ENCODE results near the gene TUBA4A. TPM values are rescaled to one million over a fixed set of nuclear protein-coding genes. Genes with fewer than 3 reads are reported as not detected.

The TUBA4A gene
- total RNA-seq, 1 experiment from 2014 or later: 7.7 TPM

GRCh38 chr2:219252570-219252899 lies 1.2 kb downstream of the TUBA4A start:
- peaks cover 6% of the 10 kb centered on the region for H3K36me3 ChIP-seq
- peaks cover 6% of the 10 kb centered on the region; the same call in 1 of the 2 replicates for H3K27me3 ChIP-seq
- H3K4me3 ChIP-seq: no peak overlapping the region; the same call in 1 of the 2 replicates
- no peaks in the 10 kb centered on the region for H3K9me3 ChIP-seq
- no peak for DNase-seq

GRCh38 chr2:219252084-219252483 lies 1.6 kb downstream of the TUBA4A start:
- peaks cover 6% of the 10 kb centered on the region; the same call in 1 of the 2 replicates for H3K27me3 ChIP-seq
- H3K9me3 ChIP-seq: no peaks in the 10 kb centered on the region
- no peak overlapping the region for H3K4me3 ChIP-seq
- peaks cover 11% of the 10 kb centered on the region for H3K36me3 ChIP-seq
- no peak for DNase-seq

GRCh38 chr2:219251656-219252055 lies 2.1 kb downstream of the TUBA4A start:
- H3K36me3 ChIP-seq: peaks cover 15% of the 10 kb centered on the region

GRCh38 chr2:219250049-219250781 lies 3.5 kb downstream of the TUBA4A start:
- no peak for DNase-seq
- H3K4me3 ChIP-seq: no peak overlapping the region

More at GRCh38 chr2:219251656-219252055, 2.1 kb downstream of the TUBA4A start:
- H3K27me3 ChIP-seq: peaks cover 6% of the 10 kb centered on the region; the same call in 1 of the 2 replicates
- no peak overlapping the region for H3K4me3 ChIP-seq
- no peaks in the 10 kb centered on the region for H3K9me3 ChIP-seq
- peak; percentile 50 for DNase-seq

GRCh38 chr2:219249203-219249980 lies 4.3 kb downstream of the TUBA4A start:
- DNase-seq: peak; percentile 95
- Histone ChIP-seq H3K4me3 (no peak overlapping the region), H3K27me3 (peaks cover 5% of the 10 kb centered on the region; the same call in 1 of the 2 replicates), H3K9me3 (no peaks in the 10 kb centered on the region), H3K36me3 (peaks cover 18% of the 10 kb centered on the region)

More at GRCh38 chr2:219250049-219250781, 3.5 kb downstream of the TUBA4A start:
- peaks cover 18% of the 10 kb centered on the region for H3K36me3 ChIP-seq
- H3K27me3 ChIP-seq: peaks cover 6% of the 10 kb centered on the region; the same call in 1 of the 2 replicates
- H3K9me3 ChIP-seq: no peaks in the 10 kb centered on the region

GRCh38 chr2:219248845-219249202 lies 4.9 kb downstream of the TUBA4A start:
- Histone ChIP-seq H3K9me3 (no peaks in the 10 kb centered on the region), H3K4me3 (no peak overlapping the region), H3K36me3 (peaks cover 18% of the 10 kb centered on the region), H3K27me3 (no peaks in the 10 kb centered on the region; the same call in 1 of the 2 replicates)
- DNase-seq: no peak

- H3K36me3 ChIP-seq: peaks cover 18% of the 10 kb centered on the region
- no peaks in the 10 kb centered on the region for H3K9me3 ChIP-seq
- H3K27me3 ChIP-seq: no peaks in the 10 kb centered on the region
- no peak for DNase-seq
- no peak overlapping the region for H3K4me3 ChIP-seq
Measured at GRCh38 chr2:219247678-219248642, 5.8 kb downstream of the TUBA4A start.

- Histone ChIP-seq H3K4me3 (no peak overlapping the region), H3K9me3 (no peaks in the 10 kb centered on the region), H3K27me3 (no peaks in the 10 kb centered on the region), H3K36me3 (peaks cover 18% of the 10 kb centered on the region)
- DNase-seq: no peak
Measured at GRCh38 chr2:219246559-219246958, 7.2 kb downstream of the TUBA4A start.

GRCh38 chr2:219245899-219246230 lies 7.9 kb downstream of the TUBA4A start:
- Histone ChIP-seq H3K9me3 (no peaks in the 10 kb centered on the region), H3K27me3 (no peaks in the 10 kb centered on the region), H3K36me3 (peaks cover 18% of the 10 kb centered on the region), H3K4me3 (peak overlapping the region; percentile 90)
- DNase-seq: no peak

- no peaks in the 10 kb centered on the region for H3K27me3 ChIP-seq
- peak within 1 kb of the TSS; percentile 90 for H3K4me3 ChIP-seq
- H3K9me3 ChIP-seq: no peaks in the 10 kb centered on the region
- DNase-seq: peak; percentile 93
- H3K36me3 ChIP-seq: peaks cover 18% of the 10 kb centered on the region
Measured at GRCh38 chr2:219245148-219245898, 8.4 kb downstream of the TUBA4A start, which contains the start of the genes GLB1L and STK16. TSS of gene GLB1L (minus strand) at chr2:219245444. CDS start at chr2:219243573, 1,871 bp downstream. TSS of gene STK16 (plus strand) at chr2:219245479. CDS start at chr2:219246000, 521 bp downstream.

GRCh38 chr2:219244789-219245147 lies 8.9 kb downstream of the TUBA4A start:
- H3K4me3 ChIP-seq: peak overlapping the region; percentile 90
- H3K27me3 ChIP-seq: no peaks in the 10 kb centered on the region
- H3K9me3 ChIP-seq: no peaks in the 10 kb centered on the region
- H3K36me3 ChIP-seq: peaks cover 18% of the 10 kb centered on the region
- no peak for DNase-seq

- Histone ChIP-seq H3K4me3 (no peak overlapping the region), H3K36me3 (peaks cover 17% of the 10 kb centered on the region), H3K27me3 (no peaks in the 10 kb centered on the region), H3K9me3 (no peaks in the 10 kb centered on the region)
- DNase-seq: no peak
Measured at GRCh38 chr2:219243291-219243761, 10.4 kb downstream of the TUBA4A start.

GRCh38 chr2:219234331-219234730 lies 19.4 kb downstream of the TUBA4A start:
- peaks cover 29% of the 10 kb centered on the region for H3K36me3 ChIP-seq

GRCh38 chr2:219230059-219230540 lies 23.6 kb downstream of the TUBA4A start:
- no peaks in the 10 kb centered on the region for H3K27me3 ChIP-seq
- peak overlapping the region; percentile 74 for H3K4me3 ChIP-seq
- H3K36me3 ChIP-seq: peaks cover 49% of the 10 kb centered on the region
- peak; percentile 53 for DNase-seq
- no peaks in the 10 kb centered on the region for H3K9me3 ChIP-seq

More at GRCh38 chr2:219234331-219234730, 19.4 kb downstream of the TUBA4A start:
- Histone ChIP-seq H3K27me3 (no peaks in the 10 kb centered on the region), H3K4me3 (no peak overlapping the region), H3K9me3 (no peaks in the 10 kb centered on the region)
- no peak for DNase-seq

- peaks cover 55% of the 10 kb centered on the region for H3K36me3 ChIP-seq
- H3K27me3 ChIP-seq: no peaks in the 10 kb centered on the region
- peak within 1 kb of the TSS; percentile 74 for H3K4me3 ChIP-seq
- DNase-seq: peak; percentile 99
- no peaks in the 10 kb centered on the region for H3K9me3 ChIP-seq
Measured at GRCh38 chr2:219229305-219230058, 24.2 kb downstream of the TUBA4A start, which contains the start of the genes ANKZF1 and ATG9A. TSS of gene ANKZF1 (plus strand) at chr2:219229806. CDS start at chr2:219230258, 452 bp downstream. TSS of gene ATG9A (minus strand) at chr2:219229636. CDS start at chr2:219228024, 1,612 bp downstream.

All from MG63 (cell line).